IMR-90 (cell line): ENCODE data around the gene MTA1. TPM values are rescaled to one million over a fixed set of nuclear protein-coding genes. Genes with fewer than 3 reads are reported as not detected.

Experiments
- CEBPB ChIP-seq: IDR thresholded peaks from 2 replicates; pipeline ENCODE4 v1.6.1; 2012; ENCODE audit warnings: low read depth, low read length, improper control_type of control experiment
- CHD1 ChIP-seq: IDR thresholded peaks from 2 replicates; pipeline ENCODE4 v1.6.1; 2012; ENCODE audit warnings: low read depth, low read length, improper control_type of control experiment
- MAZ ChIP-seq: IDR thresholded peaks from 2 replicates; pipeline ENCODE4 v1.6.1; 2012; ENCODE audit warnings: low read depth, mild to moderate bottlenecking, low read length, improper control_type of control experiment, moderate library complexity, borderline replicate concordance
- polyA plus RNA-seq, 3 experiments: library from polyadenylated mRNA; depleted of rRNA; stranded (reverse); fragments of >200 nt; gene quantifications; 2 replicates each; pipeline ENCODE4 v1.2.3, GENCODE V29; 2012; ENCODE audit warnings: low replicate concordance in 1 of 3
- total RNA-seq: library from RNA; depleted of rRNA; stranded (reverse); fragments of >200 nt; gene quantifications from 2 replicates; pipeline ENCODE4 v1.2.3, GENCODE V29; 2012
- TF ChIP-seq, protein P1 (sequence below): conservative IDR thresholded peaks from 2 replicates; pipeline ENCODE4 v1.5.1; 2012; ENCODE audit warnings: mild to moderate bottlenecking, low read depth, low read length, improper control_type of control experiment

The MTA1 gene
- total and polyA plus RNA-seq, 2 of the 4 experiments (the other 2 are of a cell fraction), result 21.5 to 61.6 TPM

DNA sequence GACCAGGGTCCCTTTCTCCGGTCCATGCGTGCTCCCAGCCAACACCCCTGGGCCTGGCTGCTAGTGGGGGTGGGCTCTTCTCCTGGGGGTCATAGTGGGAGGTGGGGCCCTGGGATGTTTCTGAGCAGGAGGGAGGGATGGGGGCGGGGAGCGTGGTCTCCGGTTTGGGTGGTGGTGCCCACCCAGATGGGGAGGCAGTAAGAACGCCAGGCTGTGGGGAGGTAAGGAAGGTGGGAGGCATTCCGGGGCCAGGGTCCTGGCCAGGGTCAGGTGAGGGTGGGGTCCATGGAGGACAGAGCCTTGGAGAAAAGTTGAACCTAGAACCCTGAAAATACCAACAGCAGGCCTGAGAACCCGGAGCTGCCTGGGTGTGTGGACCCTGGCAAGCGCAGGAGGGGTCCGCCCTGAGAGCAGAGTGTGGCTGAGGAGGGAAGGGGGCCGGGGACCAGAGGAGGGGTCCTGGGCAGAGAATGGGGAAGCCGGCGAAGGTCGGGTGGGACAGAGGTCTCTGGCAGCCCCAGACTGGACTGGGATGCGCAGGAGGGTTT lies 60.6 kb downstream of the MTA1 start (continued):
- TF ChIP-seq, protein P1, sequence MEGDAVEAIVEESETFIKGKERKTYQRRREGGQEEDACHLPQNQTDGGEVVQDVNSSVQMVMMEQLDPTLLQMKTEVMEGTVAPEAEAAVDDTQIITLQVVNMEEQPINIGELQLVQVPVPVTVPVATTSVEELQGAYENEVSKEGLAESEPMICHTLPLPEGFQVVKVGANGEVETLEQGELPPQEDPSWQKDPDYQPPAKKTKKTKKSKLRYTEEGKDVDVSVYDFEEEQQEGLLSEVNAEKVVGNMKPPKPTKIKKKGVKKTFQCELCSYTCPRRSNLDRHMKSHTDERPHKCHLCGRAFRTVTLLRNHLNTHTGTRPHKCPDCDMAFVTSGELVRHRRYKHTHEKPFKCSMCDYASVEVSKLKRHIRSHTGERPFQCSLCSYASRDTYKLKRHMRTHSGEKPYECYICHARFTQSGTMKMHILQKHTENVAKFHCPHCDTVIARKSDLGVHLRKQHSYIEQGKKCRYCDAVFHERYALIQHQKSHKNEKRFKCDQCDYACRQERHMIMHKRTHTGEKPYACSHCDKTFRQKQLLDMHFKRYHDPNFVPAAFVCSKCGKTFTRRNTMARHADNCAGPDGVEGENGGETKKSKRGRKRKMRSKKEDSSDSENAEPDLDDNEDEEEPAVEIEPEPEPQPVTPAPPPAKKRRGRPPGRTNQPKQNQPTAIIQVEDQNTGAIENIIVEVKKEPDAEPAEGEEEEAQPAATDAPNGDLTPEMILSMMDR, result no peak
- no peak for TF ChIP-seq CHD1
- no peak for TF ChIP-seq MAZ
- TF ChIP-seq CEBPB, result no peak
